Testis (tissue), 2 donors: ENCODE data around the gene PCCB.

Experiments used
- CTCF ChIP-seq, 3 experiments: fragments of 450-650 bp in 2 of 3; fragments of 200-600 bp in 1 of 3; sonication (generic) in 1 of 3; IDR thresholded peaks; one replicate each; pipeline ENCODE4 v1.5.1; 2016 to 2019; ENCODE audit warnings: antibody characterized with exemption in 3 of 3, mild to moderate bottlenecking in 2 of 3, moderate library complexity in 1 of 3
- POLR2A ChIP-seq: fragments of 450-650 bp; IDR thresholded peaks from one replicate; pipeline ENCODE4 v1.6.1; 2017; ENCODE audit warnings: antibody characterized with exemption, mild to moderate bottlenecking, moderate library complexity

GRCh38 chr3:136350557-136350956 is 100.4 kb downstream of the PCCB start:
- TF ChIP-seq CTCF (IDR thresholded peaks at IDR 0.05) = no peak
- no peak for TF ChIP-seq POLR2A
